Effector CD4-positive, alpha-beta T cell (primary cell): ENCODE data around the gene FNDC11.
A peak's percentile ranks its signal among the peaks of the same experiment; 100 is the strongest.
"Not testable (repeated sequence)": the region's sequence is repeated elsewhere in the genome, so short reads cannot be mapped to it uniquely, and the experiment has no call there.

Source experiments
- DNase-seq: peaks from one replicate; pipeline ENCODE4 v3.0.0-alpha.2; 2020

FNDC11 gene

DNA sequence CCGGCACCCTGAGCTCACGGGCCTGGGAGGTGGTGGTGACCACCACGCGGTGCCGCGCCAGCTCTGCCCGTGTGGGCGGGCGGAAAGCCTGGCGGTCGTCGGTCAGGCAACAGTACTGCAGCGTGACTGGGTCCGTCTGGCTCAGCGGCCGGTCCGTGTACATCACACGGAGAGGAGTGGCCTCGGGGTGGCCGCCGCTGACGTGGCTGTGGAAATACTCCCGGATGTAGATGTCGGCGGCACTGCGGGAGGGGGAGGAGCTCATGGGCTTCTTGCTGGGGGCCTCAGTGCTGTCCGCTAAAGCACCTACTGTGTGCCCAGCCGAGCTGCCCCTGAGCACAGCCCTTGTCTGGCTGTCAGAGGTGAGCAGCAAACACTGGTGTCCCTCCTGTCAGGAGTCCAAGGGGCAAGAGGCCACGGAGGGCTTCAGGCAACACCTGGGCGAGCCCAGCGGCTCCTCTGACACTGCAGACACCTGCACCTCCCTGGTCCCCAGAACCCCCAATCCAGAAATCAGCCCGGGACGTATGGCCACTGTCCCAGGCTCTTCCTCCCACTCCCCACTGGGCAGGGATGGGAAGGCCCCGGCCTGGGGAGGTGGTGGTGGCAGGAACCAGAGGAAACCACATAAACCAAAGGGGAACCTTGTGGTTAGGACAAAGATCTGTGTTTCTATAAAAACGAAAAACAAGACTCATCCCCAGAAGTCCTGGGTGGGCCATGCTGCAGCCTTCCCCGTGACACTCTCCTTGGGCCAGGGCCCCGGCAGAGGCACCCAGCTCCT is 13.6 kb downstream of the FNDC11 start:
- DNase-seq: no peak

DNA sequence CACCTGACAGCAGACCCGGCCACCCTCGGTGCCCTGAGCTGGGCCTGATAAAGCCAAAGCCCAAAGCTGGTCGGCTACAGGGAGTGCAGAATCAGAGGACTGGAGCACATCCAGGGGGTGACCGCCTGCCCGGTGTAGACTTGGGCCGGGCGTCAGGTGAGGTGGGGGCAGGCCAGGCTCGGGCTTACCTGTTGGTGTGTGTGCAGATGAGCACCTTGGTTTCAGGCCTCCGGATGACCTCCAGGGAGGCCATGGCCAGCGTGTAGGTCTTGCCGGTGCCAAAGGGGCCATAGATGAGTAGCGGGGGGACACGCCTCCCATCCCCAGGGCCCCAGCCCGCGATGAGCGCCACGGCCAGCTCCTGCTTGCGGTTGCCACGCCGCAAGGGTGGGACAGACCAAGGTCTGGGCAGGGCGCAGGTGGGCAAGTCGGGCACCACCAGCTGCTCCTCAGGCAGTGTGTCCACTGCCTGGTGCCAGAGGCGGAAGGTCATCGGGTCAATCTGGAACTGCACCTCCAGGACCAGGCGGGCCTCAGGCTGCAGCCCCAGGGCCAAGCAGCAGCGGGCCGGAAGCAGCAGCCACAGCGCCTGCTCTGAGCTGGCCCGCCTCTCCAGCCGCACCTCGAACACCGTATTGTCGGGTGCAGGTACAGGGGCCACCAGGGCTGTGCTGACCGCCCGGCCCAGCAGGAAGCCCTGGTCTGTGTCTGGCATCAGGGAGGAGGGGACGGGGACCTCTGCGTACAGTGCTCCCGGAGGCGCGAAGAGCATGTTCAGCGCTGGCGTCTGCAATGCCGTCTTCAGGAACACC is 14.4 kb downstream of the FNDC11 start:
- DNase-seq: no peak

DNA sequence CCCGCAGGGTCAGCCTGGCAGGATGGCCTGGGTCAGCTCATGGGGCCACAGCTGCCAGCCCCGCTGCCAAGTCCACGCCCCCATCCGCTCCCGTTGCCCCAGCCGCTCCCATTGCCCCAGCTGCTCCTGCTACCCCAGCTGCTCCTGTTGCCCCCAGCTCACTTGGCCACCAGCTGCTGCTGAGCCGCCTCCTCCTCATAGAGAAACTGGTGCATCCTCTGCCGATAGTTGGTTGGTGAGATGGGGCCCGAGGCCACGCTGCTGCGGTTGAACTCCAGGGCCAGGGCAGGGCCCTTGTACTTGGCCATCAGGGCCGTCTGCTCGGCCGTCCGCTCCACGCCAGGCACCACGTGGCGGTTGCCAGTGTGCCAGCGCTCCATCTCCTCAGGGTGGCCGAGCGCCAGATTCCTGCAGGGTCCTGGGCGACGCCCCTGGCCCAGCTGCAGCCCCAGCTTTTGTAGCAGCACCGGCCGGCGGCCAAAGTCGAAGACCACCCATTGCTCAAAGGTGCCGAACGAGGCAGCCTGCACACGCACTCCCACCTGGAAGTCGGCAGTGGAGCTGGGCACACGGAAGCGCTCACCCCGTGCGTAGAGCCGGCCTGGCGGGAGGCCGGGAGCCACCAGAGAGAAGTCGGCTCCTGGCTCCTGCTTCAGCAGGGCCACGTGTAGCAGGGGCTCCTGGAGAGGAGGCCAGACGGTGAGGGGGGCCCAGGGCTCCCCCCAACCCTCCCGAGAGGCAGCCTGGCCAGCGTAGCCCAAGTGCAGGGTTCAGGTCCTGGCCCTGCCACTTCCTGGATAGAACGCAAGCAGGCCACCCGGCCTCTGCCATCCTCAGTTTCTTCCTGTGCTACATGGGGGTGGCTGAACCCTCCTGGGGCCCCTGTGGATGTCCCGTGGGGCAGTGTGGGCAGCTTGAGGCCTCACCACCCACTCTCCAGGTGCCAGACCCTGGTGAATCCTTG is 15.3 kb downstream of the FNDC11 start:
- no peak for DNase-seq

DNA sequence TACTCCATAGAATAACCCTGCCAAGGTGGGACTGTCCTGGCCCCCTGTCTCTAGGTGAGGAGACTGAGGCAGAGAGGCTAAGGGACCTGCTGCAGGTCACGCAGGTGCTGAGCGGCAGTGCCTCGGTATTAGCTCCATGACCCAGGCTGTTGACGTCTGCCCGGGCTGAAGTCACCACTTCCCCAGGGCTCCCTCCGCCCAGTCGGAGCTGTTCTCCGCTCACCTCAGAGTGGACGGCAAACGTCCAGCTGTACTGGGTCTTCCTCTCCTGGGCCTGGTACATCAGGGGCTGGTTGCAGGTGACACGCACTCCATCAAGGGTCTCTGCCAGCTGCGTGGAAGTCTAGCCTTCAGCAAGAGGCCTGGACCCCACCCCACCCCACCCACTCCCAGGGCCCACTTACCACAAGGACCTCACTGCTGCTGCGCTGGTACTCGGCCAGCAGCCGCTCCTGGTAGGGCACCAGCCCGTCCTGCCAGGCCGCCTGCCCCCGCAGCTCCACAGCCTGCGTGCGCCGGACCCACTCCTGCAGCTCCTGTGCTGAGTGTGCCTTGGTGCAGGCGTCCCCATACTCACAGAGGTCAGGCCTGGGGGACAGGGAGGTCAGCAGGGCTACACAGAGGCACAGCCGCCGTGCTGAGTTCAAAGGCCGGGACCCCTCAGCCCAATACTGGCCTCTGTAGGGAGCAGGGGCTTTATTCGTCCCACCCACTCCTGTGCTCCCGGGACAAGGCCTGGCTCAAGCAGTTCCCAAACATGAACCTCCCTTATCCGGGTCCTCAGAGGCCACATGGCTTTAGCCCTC is 16.5 kb downstream of the FNDC11 start:
- DNase-seq: no peak

DNA sequence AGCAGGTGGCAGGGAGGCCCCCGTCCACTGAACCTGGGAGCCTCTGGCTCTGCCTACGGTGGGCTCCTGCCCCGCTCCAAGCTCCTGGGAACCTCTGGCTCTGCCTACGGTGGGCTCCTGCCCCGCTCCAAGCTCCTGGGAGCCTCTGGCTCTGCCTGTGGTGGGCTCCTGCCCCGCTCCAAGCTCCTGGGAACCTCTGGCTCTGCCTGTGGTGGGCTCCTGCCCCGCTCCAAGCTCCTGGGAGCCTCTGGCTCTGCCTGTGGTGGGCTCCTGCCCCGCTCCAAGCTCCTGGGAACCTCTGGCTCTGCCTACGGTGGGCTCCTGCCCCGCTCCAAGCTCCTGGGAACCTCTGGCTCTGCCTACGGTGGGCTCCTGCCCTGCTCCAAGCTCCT is 17.1 kb downstream of the FNDC11 start:
- DNase-seq: not testable (repeated sequence)

DNA sequence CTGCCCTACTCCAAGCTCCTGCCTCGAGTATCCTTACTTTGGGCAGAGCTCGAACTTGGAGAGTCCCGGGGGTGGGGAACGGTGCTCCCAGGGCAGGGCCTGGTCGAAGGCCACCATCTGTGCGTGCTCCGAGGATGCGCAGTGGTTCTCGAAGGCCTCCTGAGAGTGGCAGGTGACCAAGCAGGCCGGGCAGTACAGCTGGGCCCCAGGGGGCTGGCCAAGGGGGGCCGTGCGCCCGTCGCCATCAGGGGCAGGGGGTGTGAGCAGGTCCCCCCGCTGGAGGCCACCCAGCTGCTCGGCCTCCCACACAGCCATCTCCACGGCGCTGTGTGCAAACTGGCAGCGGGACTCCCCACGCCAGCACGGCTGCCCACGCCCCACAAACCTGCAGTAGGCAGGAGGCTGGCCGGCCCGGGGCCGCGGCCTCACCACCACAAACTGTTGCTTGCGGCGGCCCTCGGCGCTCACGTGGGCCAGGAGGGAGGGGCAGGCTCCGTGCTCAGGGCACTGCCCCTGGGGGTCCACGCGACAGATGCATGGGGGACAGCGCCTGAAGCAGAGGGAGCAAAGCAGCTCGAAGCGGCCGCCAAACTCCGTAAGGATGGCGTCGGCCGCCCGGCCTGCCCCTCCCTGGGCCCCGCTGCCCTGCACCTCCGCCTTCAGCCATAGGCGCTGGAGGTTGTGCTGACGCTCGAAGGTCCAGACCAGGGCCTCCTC is 18.3 kb downstream of the FNDC11 start:
- DNase-seq: no peak

DNA sequence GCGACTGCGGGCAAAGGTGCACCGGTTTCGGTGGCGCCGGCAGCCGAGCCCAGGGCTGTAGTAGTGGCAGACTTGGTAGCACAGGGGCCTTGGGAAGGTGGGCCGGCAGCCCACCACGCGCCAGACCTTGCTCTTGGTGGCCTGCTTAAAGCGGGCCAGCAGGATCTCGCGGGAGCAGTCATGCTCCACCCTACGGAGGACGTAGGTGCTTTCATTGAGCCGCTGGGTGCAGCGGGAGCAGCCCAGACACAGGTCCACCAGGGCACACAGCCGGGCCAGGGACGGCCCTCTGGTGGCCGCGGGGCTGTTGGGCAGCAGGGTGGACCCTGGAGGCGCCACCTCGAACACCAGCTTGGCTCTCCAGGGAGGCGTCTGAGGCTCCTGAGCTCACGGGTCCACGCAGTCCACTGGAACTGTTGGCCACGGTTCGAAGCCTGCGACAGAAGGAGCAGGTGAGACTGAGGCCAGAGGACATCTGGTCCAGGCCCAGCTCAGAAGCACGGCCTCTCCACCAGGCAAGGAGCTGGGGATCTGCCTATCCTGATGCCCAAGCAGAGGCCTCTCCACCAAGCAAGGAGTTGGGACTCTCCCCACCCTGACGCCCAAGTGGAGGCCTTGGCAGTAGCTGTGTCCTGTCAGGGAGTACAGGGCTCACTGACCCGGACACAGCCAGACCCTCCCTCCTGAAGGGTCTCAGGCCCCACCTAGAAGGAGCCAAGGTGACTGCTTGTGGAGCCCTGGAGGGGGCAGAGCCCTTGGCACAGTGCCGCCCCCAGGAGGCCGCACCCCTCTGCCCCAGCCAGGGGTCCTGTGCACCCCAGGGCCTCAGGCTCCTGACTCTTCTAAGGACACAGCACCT is 19.1 kb downstream of the FNDC11 start:
- DNase-seq: no peak

DNA sequence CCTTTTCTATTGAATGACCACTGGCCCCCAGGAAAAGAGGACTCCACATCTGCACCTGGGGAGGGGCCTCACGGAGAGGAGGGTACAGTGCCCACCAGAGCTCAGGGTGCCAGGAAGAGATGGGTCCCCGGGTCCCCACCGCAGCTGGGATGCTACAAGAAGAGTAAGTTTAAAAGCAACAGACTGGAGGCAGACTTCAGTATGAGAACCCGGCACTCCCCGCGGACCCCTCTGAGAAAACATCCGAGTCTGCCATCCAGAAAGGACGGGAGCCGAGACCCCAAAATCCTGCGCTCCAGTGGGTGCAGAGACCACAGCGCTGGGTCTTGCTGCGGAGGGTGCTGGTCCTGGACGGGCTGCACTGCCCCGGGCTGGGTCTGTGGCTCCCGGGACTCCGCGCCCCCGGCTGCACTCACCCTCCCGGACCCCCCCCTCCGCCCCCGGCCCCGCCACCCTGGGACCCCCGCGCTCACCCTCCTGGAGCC is 19.7 kb downstream of the FNDC11 start:
- DNase-seq: no peak

DNA sequence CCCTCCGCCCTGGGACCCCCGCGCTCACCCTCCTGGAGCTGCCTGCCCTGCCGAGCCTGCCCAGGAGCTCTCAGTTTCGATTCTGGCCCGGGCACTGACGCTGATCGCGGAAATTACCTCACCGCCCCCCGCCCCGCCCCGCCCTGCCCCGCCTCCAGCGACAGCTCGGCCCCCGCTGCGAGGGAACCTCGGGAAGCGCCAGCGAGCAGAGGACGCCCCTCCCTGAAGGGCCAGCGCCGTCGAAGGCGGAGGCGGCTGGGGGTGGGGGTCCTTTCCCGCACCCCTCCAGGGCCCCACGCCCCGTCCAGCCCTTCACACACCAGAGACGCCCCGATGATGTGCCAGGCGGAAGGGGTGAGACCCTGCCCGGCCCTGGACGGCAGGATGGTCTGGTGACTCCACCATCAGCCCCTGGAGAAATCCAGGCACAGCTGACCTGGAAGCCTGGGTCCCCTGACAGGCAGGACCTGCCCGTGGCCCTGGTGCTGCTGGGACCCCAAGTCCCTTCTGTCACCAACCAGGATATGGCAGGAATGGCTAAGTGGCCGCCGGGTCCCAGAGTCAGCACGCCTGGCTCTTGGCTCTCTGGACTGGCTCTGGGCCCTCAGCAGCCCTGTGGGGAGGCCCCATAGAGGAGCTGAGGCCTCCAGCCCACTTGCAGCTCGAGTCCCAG is 20.3 kb downstream of the FNDC11 start, which contains the start of gene HELZ2:
Gene HELZ2 (minus strand): TSS at position 84 of the 673 bp plus-strand sequence. CDS start 1,854 bp downstream, outside the sequence.
- DNase-seq: peak; percentile 58

DNA sequence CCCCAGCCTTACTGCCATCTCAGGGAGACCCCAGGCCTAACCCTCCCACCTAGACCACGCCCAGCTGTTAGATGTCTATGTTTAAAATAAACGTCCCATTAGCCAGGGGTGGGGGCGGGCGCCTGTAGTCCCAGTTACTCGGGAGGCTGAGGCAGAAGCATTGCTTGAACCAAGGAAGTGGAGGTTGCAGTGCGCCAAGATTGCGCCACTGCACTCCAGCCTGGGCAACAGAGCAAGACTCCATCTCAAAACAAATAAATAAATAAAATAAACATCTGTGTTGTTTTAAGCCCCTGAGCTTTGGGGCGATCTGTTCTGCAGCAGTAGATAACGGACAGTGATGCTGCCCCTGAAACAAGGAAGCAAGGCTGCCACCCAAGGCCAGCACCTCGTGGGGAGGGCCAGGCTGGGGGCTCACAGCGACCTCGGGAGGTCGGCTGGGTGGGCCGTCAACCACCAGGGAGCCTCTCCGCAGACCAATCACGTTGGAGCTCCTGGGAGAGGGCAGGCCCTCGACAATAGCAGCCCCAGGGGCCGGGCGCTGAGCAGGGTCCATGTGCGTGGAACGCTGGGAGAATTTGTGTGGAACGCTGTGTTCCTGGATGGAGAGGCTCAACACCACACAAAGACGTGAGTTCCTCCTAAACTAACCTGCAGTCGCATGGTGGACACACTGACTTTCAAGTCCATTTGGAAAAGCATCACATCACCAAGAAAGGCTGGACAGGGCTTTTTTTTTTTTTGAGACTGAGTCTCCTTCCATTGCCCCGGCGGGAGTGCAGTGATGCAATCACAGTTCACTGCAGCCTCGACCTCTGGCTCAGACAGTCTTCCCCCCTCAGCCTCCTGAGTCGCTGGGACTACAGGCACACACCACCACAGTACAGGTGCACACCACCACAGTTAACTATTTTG is 21.1 kb downstream of the FNDC11 start:
- DNase-seq: no peak

DNA sequence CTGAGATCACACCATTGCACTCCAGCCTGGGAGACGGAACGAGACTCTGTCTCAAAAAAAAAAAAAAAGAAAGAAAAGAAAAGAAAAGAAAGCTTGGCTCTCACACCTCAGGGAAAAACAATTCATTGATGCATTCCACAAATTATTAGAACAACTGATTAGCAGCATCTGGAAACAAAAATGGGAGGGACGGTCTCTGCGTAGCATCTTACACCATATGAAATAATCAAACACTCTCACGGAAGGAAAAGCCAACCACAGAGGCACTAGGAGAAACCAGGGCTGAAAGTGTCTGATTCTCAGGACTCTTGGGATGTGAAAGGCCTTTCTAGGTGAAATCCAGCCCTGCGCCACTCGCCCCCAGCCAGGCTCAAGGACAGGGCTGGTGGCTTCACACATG is 22.4 kb downstream of the FNDC11 start:
- no peak for DNase-seq

DNA sequence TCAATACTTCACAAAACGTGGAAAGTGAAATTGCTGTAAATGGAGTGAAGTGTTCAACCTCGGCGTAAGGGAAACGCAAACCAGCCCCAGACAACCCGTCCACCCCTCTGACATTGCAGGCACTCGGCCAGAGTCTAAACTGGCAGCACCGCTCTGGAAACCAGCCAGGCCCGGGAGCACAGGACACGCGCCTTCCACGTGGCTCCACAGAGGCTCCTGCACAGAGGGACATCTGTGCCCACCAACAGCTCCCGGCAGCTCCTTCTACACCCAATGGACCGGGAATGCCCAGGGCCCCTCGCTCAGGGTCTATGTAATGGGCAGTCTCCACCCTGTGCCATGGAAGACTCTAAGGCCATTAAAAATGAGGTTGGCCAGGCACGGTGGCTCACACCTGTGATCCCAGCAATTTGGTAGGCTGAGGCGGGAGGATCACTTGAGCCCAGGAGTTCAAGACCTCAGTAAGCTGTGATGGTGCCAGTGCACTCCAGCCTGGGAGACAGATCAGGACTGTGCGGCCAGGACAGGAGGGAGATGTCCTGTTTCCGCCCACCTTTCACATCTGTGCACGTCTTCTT is 23.4 kb downstream of the FNDC11 start:
- DNase-seq: no peak

DNA sequence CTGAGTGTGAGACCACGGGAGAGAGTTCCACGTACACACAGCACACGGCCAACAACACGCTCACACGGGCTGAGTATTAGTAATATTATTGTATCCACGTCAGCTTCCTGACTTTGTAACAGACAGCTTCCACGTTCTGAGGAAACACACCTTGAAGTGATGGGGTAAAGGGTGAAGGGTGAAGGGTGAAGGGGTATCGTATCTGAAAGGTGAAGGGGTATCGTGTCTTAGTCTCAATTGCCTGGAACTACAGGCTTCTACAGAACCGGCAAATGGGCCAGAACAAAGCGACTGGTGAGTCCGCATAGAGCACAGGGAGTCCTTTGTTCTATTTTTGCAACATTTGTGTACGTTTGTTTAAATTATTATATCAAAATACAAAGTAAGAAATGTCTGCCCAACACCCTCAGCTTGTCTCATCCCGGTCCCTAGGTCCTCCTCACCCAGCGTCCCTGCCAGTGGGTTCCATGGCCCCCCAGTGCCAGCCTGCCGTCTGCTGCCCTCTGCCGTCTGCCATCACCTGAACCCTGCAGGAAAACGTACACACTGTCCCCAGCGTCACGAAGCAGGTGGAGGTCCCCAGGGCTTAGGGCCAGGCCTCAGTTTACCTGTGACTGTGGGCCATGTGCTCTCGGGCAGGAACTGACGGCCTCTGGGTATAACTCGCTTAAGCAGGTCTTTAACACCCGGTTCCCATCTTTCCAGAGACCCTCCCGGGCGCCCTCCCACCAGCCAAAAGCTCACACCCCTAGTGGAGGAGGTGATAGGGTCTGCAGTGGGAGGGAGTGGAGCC is 24.5 kb downstream of the FNDC11 start:
- no peak for DNase-seq

DNA sequence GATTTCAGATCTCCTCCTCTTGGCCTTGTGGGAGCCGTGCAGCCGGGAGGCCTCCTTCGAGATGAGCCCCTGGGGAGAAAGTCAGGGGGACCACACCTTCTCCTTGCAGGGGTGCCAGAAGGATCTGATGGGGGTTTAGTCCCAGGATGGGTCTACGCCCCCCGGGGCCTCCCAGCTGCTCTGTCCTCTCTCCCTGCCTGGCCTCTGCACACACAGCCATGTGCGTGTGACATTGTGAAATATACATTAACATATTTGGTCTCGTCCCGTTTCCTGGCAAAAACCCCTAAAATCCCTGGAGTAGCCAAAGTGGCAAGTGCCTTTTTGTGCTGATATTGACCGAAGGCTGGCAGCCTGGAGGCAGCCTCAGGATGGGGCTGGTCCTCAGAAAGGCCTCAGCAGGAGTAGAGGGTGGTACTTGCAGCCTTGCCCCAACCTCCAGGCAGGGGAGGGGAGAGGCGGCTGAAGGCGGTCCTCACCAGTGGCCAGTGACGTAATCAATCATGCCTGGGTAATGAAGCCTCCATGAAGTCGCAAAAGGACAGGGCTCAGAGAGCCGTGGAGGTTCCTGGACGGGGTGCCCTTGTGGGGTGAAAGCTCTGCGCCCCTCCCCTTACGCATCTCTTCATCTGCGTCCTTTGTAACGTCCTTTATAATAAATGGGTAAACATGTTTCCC is 25.2 kb downstream of the FNDC11 start:
- no peak for DNase-seq

DNA sequence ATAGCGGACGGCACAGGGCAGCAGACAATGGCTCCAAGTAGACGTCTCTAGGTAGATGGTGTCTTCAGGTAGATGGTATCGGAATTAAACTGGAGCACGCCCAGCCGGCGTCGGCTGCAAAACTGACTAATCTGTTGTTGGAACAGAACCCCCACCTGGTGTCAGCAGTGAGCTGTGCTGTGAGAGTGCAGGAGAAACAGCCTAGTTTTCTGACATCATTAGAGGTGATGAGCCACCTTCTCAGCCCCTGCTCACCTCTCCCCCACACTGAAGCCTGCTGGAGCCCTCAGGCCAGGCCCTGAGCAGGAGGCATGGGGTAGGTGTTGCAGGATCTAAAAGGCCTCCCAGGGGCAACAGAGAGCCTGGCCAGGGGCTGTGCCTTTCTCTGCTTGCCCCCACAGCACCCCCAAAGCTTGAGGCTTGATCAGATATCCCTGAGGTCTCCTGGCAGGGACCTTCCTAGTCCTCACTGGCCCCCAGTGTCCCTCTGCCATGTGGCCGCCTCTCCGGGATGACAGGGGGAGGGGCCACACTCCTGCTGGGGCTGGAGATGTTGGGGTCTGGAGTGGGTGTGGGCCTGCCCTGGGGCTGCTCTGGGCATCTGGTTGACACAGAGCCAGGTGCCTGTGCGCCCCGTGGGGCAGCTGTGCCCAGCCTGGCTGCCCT is 27.0 kb downstream of the FNDC11 start:
- peak; percentile 54 for DNase-seq
